ENCODE results near the gene GPR135. TPM values are rescaled to one million over a fixed set of nuclear protein-coding genes. Genes with fewer than 3 reads are reported as not detected.
"Not testable (repeated sequence)": the region's sequence is repeated elsewhere in the genome, so short reads cannot be mapped to it uniquely, and the experiment has no call there.

GPR135 gene
- total RNA-seq, 1 experiment from 2014 or later = 5.5 TPM

GRCh38 chr14:59451849-59452248 lies 13.3 kb downstream of the GPR135 start:
- DNase-seq = no peak
- CTCF ChIA-PET = no interaction called here
- BruUV-seq (replicated peaks) = no TSS peak
- TF ChIP-seq CTCF (IDR thresholded peaks at IDR 0.05; ENCODE audit: unreplicated experiment) = no peak
- intact Hi-C loops (cut with micrococcal nuclease; ENCODE audit: unreplicated experiment) = no loop called here
- Mint-ChIP-seq H3K27me3 (ENCODE audit: unreplicated experiment) (no peaks in the 10 kb centered on the region), H3K4me3 (ENCODE audit: low read depth, unreplicated experiment) (no peak overlapping the region), H3K36me3 (ENCODE audit: insufficient read depth, unreplicated experiment) (peaks cover 7% of the 10 kb centered on the region), H3K4me1 (ENCODE audit: low read depth, unreplicated experiment) (no peaks in the 10 kb centered on the region), H3K9me3 (ENCODE audit: low read depth, unreplicated experiment) (no peaks in the 10 kb centered on the region), H3K27ac (ENCODE audit: unreplicated experiment) (no peak overlapping the region)

GRCh38 chr14:59450716-59451115 lies 14.5 kb downstream of the GPR135 start:
- CTCF ChIA-PET = no interaction called here

GRCh38 chr14:59448673-59449072 lies 16.5 kb downstream of the GPR135 start:
- H3K27me3 Mint-ChIP-seq (ENCODE audit: unreplicated experiment); H3K4me1 Mint-ChIP-seq (ENCODE audit: low read depth, unreplicated experiment); DNase-seq; H3K36me3 Mint-ChIP-seq (ENCODE audit: insufficient read depth, unreplicated experiment); CTCF ChIA-PET; BruUV-seq (replicated peaks); intact Hi-C loops (cut with micrococcal nuclease; ENCODE audit: unreplicated experiment); H3K9me3 Mint-ChIP-seq (ENCODE audit: low read depth, unreplicated experiment); H3K27ac Mint-ChIP-seq (ENCODE audit: unreplicated experiment); H3K4me3 Mint-ChIP-seq (ENCODE audit: low read depth, unreplicated experiment): not testable (repeated sequence)

More at GRCh38 chr14:59450716-59451115, 14.5 kb downstream of the GPR135 start:
- Mint-ChIP-seq H3K4me3 (ENCODE audit: low read depth, unreplicated experiment) (no peak overlapping the region), H3K27me3 (ENCODE audit: unreplicated experiment) (no peaks in the 10 kb centered on the region), H3K4me1 (ENCODE audit: low read depth, unreplicated experiment) (no peaks in the 10 kb centered on the region), H3K27ac (ENCODE audit: unreplicated experiment) (no peak overlapping the region), H3K36me3 (ENCODE audit: insufficient read depth, unreplicated experiment) (peaks cover 7% of the 10 kb centered on the region), H3K9me3 (ENCODE audit: low read depth, unreplicated experiment) (no peaks in the 10 kb centered on the region)
- no TSS peak for BruUV-seq (replicated peaks)
- DNase-seq = no peak
- intact Hi-C loops (cut with micrococcal nuclease; ENCODE audit: unreplicated experiment) = no loop called here
- no peak for TF ChIP-seq CTCF (IDR thresholded peaks at IDR 0.05; ENCODE audit: unreplicated experiment)

- Mint-ChIP-seq H3K36me3 (ENCODE audit: insufficient read depth, unreplicated experiment) (no peaks in the 10 kb centered on the region), H3K4me1 (ENCODE audit: low read depth, unreplicated experiment) (no peaks in the 10 kb centered on the region), H3K4me3 (ENCODE audit: low read depth, unreplicated experiment) (no peak overlapping the region), H3K27ac (ENCODE audit: unreplicated experiment) (no peak overlapping the region), H3K27me3 (ENCODE audit: unreplicated experiment) (no peaks in the 10 kb centered on the region), H3K9me3 (ENCODE audit: low read depth, unreplicated experiment) (no peaks in the 10 kb centered on the region)
- CTCF ChIA-PET = interaction anchor here (1.0 kb wide), 1 partner anchor 68 kb away, joined by 3 read pairs; no protein-coding TSS in a partner anchor
- TF ChIP-seq CTCF (IDR thresholded peaks at IDR 0.05; ENCODE audit: unreplicated experiment) = no peak
- no peak for DNase-seq
- intact Hi-C loops (cut with micrococcal nuclease; ENCODE audit: unreplicated experiment) = no loop called here
- BruUV-seq (replicated peaks) = no TSS peak
Observed at GRCh38 chr14:59439256-59439965, 25.8 kb downstream of the GPR135 start.

GRCh38 chr14:59438195-59438647 lies 27.0 kb downstream of the GPR135 start:
- H3K4me1 Mint-ChIP-seq (ENCODE audit: low read depth, unreplicated experiment) = no peaks in the 10 kb centered on the region
- no peak overlapping the region for H3K27ac Mint-ChIP-seq (ENCODE audit: unreplicated experiment)
- BruUV-seq (replicated peaks) = no TSS peak
- no peaks in the 10 kb centered on the region for H3K9me3 Mint-ChIP-seq (ENCODE audit: low read depth, unreplicated experiment)
- no peak overlapping the region for H3K4me3 Mint-ChIP-seq (ENCODE audit: low read depth, unreplicated experiment)
- intact Hi-C loops (cut with micrococcal nuclease; ENCODE audit: unreplicated experiment) = no loop called here
- no peak for TF ChIP-seq CTCF (IDR thresholded peaks at IDR 0.05; ENCODE audit: unreplicated experiment)
- DNase-seq = no peak
- no peaks in the 10 kb centered on the region for H3K36me3 Mint-ChIP-seq (ENCODE audit: insufficient read depth, unreplicated experiment)
- CTCF ChIA-PET = interaction anchor here (1.0 kb wide), 1 partner anchor 66 kb away, joined by 3 read pairs; no protein-coding TSS in a partner anchor
- no peaks in the 10 kb centered on the region for H3K27me3 Mint-ChIP-seq (ENCODE audit: unreplicated experiment)

Measured in Calu3 (cell line).